Mucosa of stomach (tissue), 1 donor: ENCODE measurements around the gene LYPLAL1.

Experiments
- H3K27me3 ChIP-seq: one replicate; pipeline ENCODE4 v1.7.0; 2013; ENCODE audit warnings: mild to moderate bottlenecking, low read length; ENCODE audit not compliant: control insufficient read depth, insufficient read depth
- H3K36me3 ChIP-seq: one replicate; pipeline ENCODE4 v1.7.0; 2013; ENCODE audit warnings: low read length; ENCODE audit not compliant: control insufficient read depth, insufficient read depth
- H3K4me1 ChIP-seq: one replicate; pipeline ENCODE4 v1.7.0; 2013; ENCODE audit warnings: mild to moderate bottlenecking, low read length; ENCODE audit not compliant: control insufficient read depth, insufficient read depth
- H3K4me3 ChIP-seq: one replicate; pipeline ENCODE4 v1.7.0; 2013; ENCODE audit warnings: low read length
- H3K9ac ChIP-seq: one replicate; pipeline ENCODE4 v1.7.0; 2013; ENCODE audit warnings: mild to moderate bottlenecking, low read length, moderate library complexity
- H3K9me3 ChIP-seq: one replicate; pipeline ENCODE4 v1.7.0; 2013; ENCODE audit warnings: mild to moderate bottlenecking, low read length, moderate library complexity; ENCODE audit not compliant: control insufficient read depth
- donor health status: Pancreatic carcinoma.

Gene LYPLAL1

GRCh38 chr1:219173758-219174459 is at the start of gene LYPLAL1:
LYPLAL1 (plus strand) TSS chr1:219173878; CDS start chr1:219173891, 13 bp downstream.
- H3K4me3 ChIP-seq, result peak within 1 kb of the TSS; percentile 94
- no peaks in the 10 kb centered on the region for H3K27me3 ChIP-seq
- peaks cover 14% of the 10 kb centered on the region for H3K4me1 ChIP-seq
- H3K9me3 ChIP-seq, result no peaks in the 10 kb centered on the region
- H3K9ac ChIP-seq, result peak within 1 kb of the TSS; percentile 91
- H3K36me3 ChIP-seq, result no peaks in the 10 kb centered on the region

- Histone ChIP-seq H3K27me3 (no peaks in the 10 kb centered on the region), H3K36me3 (no peaks in the 10 kb centered on the region), H3K9me3 (no peaks in the 10 kb centered on the region), H3K4me1 (no peaks in the 10 kb centered on the region), H3K4me3 (no peak overlapping the region), H3K9ac (no peak overlapping the region)
Observed at GRCh38 chr1:219124163-219124562, 49.5 kb upstream of the LYPLAL1 start.

- H3K36me3 ChIP-seq, result no peaks in the 10 kb centered on the region
- no peak overlapping the region for H3K9ac ChIP-seq
- no peaks in the 10 kb centered on the region for H3K27me3 ChIP-seq
- no peaks in the 10 kb centered on the region for H3K9me3 ChIP-seq
- H3K4me1 ChIP-seq, result no peaks in the 10 kb centered on the region
- no peak overlapping the region for H3K4me3 ChIP-seq
Observed at GRCh38 chr1:219125342-219125741, 48.3 kb upstream of the LYPLAL1 start.

- H3K9ac ChIP-seq, result no peak overlapping the region
- H3K27me3 ChIP-seq, result no peaks in the 10 kb centered on the region
- no peaks in the 10 kb centered on the region for H3K9me3 ChIP-seq
- no peaks in the 10 kb centered on the region for H3K36me3 ChIP-seq
- H3K4me3 ChIP-seq, result no peak overlapping the region
- H3K4me1 ChIP-seq, result no peaks in the 10 kb centered on the region
Observed at GRCh38 chr1:219126377-219126776, 47.3 kb upstream of the LYPLAL1 start.

GRCh38 chr1:219128957-219129356 is 44.7 kb upstream of the LYPLAL1 start:
- Histone ChIP-seq H3K27me3 (no peaks in the 10 kb centered on the region), H3K4me1 (no peaks in the 10 kb centered on the region), H3K9me3 (no peaks in the 10 kb centered on the region), H3K9ac (no peak overlapping the region), H3K36me3 (no peaks in the 10 kb centered on the region), H3K4me3 (no peak overlapping the region)

- H3K27me3 ChIP-seq, result no peaks in the 10 kb centered on the region
- H3K4me1 ChIP-seq, result no peaks in the 10 kb centered on the region
- H3K9ac ChIP-seq, result no peak overlapping the region
- no peaks in the 10 kb centered on the region for H3K36me3 ChIP-seq
- no peak overlapping the region for H3K4me3 ChIP-seq
- H3K9me3 ChIP-seq, result no peaks in the 10 kb centered on the region
Observed at GRCh38 chr1:219130366-219130935, 43.2 kb upstream of the LYPLAL1 start.

- Histone ChIP-seq H3K36me3 (no peaks in the 10 kb centered on the region), H3K4me3 (no peak overlapping the region), H3K9ac (no peak overlapping the region), H3K4me1 (no peaks in the 10 kb centered on the region), H3K9me3 (no peaks in the 10 kb centered on the region), H3K27me3 (no peaks in the 10 kb centered on the region)
Observed at GRCh38 chr1:219132939-219133338, 40.7 kb upstream of the LYPLAL1 start.

GRCh38 chr1:219138747-219139146 is 34.9 kb upstream of the LYPLAL1 start:
- Histone ChIP-seq H3K9ac (no peak overlapping the region), H3K36me3 (no peaks in the 10 kb centered on the region), H3K4me3 (no peak overlapping the region), H3K27me3 (no peaks in the 10 kb centered on the region), H3K4me1 (no peaks in the 10 kb centered on the region), H3K9me3 (no peaks in the 10 kb centered on the region)

GRCh38 chr1:219140303-219140877 is 33.3 kb upstream of the LYPLAL1 start:
- Histone ChIP-seq H3K4me1 (no peaks in the 10 kb centered on the region), H3K27me3 (no peaks in the 10 kb centered on the region), H3K9ac (no peak overlapping the region), H3K36me3 (no peaks in the 10 kb centered on the region), H3K4me3 (no peak overlapping the region), H3K9me3 (no peaks in the 10 kb centered on the region)

- Histone ChIP-seq H3K4me1 (no peaks in the 10 kb centered on the region), H3K36me3 (no peaks in the 10 kb centered on the region), H3K9ac (no peak overlapping the region), H3K27me3 (no peaks in the 10 kb centered on the region), H3K4me3 (no peak overlapping the region), H3K9me3 (no peaks in the 10 kb centered on the region)
Observed at GRCh38 chr1:219143735-219144134, 29.9 kb upstream of the LYPLAL1 start.

- Histone ChIP-seq H3K9ac (no peak overlapping the region), H3K9me3 (no peaks in the 10 kb centered on the region), H3K36me3 (no peaks in the 10 kb centered on the region), H3K4me1 (no peaks in the 10 kb centered on the region), H3K27me3 (no peaks in the 10 kb centered on the region), H3K4me3 (no peak overlapping the region)
Observed at GRCh38 chr1:219144658-219145315, 28.9 kb upstream of the LYPLAL1 start.

GRCh38 chr1:219147571-219148019 is 26.1 kb upstream of the LYPLAL1 start:
- Histone ChIP-seq H3K9me3 (no peaks in the 10 kb centered on the region), H3K4me3 (no peak overlapping the region), H3K9ac (no peak overlapping the region), H3K27me3 (no peaks in the 10 kb centered on the region), H3K36me3 (no peaks in the 10 kb centered on the region), H3K4me1 (no peaks in the 10 kb centered on the region)
